GM12865 (cell line): ENCODE results near the gene NOL7.
A peak's percentile ranks its signal among the peaks of the same experiment; 100 is the strongest.

Experiments
- DNase-seq: peaks from one replicate; pipeline ENCODE4 v3.0.0; 2010; ENCODE audit warnings: low read depth
- H3K4me3 ChIP-seq: 2 replicates; pipeline ENCODE4 v1.5.1; 2011; ENCODE audit warnings: mild to moderate bottlenecking, low read depth, low read length, control low read depth
- CTCF ChIP-seq: IDR thresholded peaks from 2 replicates; pipeline ENCODE4 v1.5.1; 2011; ENCODE audit warnings: low read length, control low read depth, low read depth, inconsistent platforms; ENCODE audit not compliant: insufficient read depth; ENCODE audit errors: missing control alignments

The NOL7 gene

GRCh38 chr6:13614926-13615791, at the start of gene NOL7:
Gene NOL7 (plus strand): TSS chr6:13615335. CDS start chr6:13615359, 24 bp downstream.
- H3K4me3 ChIP-seq, result peak within 1 kb of the TSS; percentile 91
- peak; percentile 95 for TF ChIP-seq CTCF
- DNase-seq, result peak; percentile 99

- no peak for DNase-seq
- no peak for TF ChIP-seq CTCF
- no peak overlapping the region for H3K4me3 ChIP-seq
These were observed 49.2 kb upstream of the NOL7 start for GRCh38 chr6:13565921-13566320.

DNA sequence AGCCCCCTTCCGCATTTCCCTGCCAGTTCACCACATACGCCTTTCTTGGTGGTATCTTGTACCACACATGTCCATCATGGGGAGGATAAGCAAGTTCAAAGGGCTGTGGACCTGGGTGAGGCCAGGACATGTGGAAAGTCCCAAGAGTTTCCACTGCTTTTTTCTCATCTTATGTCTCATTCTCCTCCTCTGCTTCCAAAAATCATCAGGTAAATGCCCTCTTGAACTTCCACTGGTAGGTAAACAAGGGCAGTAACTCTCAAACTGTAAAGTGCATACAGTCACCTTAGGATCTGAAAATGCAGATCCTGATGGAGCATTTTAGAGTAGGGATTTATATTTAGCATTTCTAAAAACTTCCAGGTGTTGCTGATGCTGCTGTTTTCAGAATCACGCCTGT, 48.6 kb upstream of the NOL7 start:
- DNase-seq, result no peak
- TF ChIP-seq CTCF, result no peak
- H3K4me3 ChIP-seq, result no peak overlapping the region

DNA sequence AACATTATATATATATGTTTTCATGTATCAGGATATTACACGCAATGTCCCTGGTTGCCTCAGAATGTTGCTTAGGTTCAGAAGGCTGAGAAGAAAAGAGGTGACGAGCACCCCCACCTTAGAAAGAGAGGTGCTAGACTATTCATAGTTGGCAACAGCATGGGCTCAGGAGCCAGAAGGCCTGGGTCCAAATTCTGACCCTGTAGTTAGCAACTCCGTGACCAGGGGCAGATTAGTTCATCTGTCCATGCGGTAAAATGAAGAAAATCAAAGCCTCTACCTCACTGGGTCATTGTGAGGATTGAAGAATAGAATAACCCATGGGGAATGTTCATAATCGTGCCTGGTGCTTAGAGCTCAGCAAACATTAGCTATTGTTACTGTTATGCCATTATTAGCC, 46.2 kb upstream of the NOL7 start:
- no peak for TF ChIP-seq CTCF
- H3K4me3 ChIP-seq, result no peak overlapping the region
- DNase-seq, result no peak

DNA sequence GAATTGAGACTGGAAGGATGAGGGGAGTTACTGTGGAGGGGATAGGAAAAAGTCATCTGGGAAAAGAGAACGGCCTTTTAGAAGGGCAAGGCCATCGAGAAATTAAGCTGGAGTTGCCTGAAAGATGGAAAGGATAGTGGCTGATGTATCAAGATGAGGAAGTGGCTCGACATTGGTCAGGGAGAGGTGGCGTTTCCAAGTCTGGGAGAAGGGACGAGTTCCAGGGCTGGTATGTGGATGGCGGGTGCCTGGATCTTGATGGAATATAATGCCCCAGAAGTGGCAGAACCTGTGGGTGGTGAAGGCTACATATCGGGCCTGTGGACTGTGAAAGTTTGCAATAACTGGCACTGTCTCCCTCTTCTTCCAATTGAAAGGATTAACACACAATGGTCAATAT, 42.9 kb upstream of the NOL7 start:
- no peak overlapping the region for H3K4me3 ChIP-seq
- no peak for TF ChIP-seq CTCF

GRCh38 chr6:13572951-13573654, 42.0 kb upstream of the NOL7 start:
- peak overlapping the region; percentile 97 for H3K4me3 ChIP-seq
- DNase-seq, result peak; percentile 5
- no peak for TF ChIP-seq CTCF

More for the DNA sequence above, 42.9 kb upstream of the NOL7 start:
- DNase-seq, result no peak

- TF ChIP-seq CTCF, result no peak
- peak; percentile 40 for DNase-seq
- peak overlapping the region; percentile 97 for H3K4me3 ChIP-seq
These were observed 41.4 kb upstream of the NOL7 start for GRCh38 chr6:13573669-13574110.
